ENCODE data around the gene DSCAML1. TPM values are rescaled to one million over a fixed set of nuclear protein-coding genes. Genes with fewer than 3 reads are reported as not detected.

The DSCAML1 gene
- total RNA-seq, 1 experiment from 2014 or later = 0.90 TPM

DNA sequence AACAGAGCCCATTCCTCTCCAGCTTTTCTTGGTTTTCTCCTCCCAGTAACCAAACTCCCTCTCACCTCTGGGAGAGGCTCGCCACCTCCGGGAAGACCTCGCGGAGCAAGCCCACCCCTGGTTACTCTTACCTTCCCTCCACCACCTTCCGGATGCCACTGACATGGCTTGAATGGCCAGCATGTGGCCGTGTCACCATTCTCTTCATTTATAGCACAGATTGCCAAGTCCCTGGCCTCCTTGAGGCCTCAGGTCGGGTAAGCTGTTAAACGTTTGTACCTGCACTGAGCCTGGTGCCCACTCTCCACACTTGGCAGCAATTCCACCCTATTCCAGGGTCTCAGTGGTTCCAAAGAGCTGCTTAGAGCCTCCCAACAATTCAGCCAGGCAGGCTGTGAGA lies 35.5 kb upstream of the DSCAML1 start:
- no peak for TF ChIP-seq ZNF138 (CRISPR knock-in tag; conservative IDR thresholded peaks at IDR 0.05)
- TF ChIP-seq ZNF423 (CRISPR knock-in tag; IDR thresholded peaks at IDR 0.05) = no peak
- TF ChIP-seq, protein P1, sequence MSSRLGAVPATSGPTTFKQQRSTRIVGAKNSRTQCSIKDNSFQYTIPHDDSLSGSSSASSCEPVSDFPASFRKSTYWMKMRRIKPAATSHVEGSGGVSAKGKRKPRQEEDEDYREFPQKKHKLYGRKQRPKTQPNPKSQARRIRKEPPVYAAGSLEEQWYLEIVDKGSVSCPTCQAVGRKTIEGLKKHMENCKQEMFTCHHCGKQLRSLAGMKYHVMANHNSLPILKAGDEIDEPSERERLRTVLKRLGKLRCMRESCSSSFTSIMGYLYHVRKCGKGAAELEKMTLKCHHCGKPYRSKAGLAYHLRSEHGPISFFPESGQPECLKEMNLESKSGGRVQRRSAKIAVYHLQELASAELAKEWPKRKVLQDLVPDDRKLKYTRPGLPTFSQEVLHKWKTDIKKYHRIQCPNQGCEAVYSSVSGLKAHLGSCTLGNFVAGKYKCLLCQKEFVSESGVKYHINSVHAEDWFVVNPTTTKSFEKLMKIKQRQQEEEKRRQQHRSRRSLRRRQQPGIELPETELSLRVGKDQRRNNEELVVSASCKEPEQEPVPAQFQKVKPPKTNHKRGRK (CRISPR knock-in tag; IDR thresholded peaks at IDR 0.05; ENCODE audit: borderline replicate concordance) = no peak
- TF ChIP-seq NR2C2 (CRISPR knock-in tag; IDR thresholded peaks at IDR 0.05) = no peak
- no peak for TF ChIP-seq NR1H2 (CRISPR knock-in tag; IDR thresholded peaks at IDR 0.05)
- TF ChIP-seq, protein P2, sequence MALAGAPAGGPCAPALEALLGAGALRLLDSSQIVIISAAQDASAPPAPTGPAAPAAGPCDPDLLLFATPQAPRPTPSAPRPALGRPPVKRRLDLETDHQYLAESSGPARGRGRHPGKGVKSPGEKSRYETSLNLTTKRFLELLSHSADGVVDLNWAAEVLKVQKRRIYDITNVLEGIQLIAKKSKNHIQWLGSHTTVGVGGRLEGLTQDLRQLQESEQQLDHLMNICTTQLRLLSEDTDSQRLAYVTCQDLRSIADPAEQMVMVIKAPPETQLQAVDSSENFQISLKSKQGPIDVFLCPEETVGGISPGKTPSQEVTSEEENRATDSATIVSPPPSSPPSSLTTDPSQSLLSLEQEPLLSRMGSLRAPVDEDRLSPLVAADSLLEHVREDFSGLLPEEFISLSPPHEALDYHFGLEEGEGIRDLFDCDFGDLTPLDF (CRISPR knock-in tag; IDR thresholded peaks at IDR 0.05) = no peak
- Mint-ChIP-seq H3K27me3 (ENCODE audit: low read depth) (peaks cover 2% of the 10 kb centered on the region; the same call in 1 of the 2 replicates), H3K4me3 (no peak overlapping the region), H3K36me3 (no peaks in the 10 kb centered on the region), H3K9me3 (no peaks in the 10 kb centered on the region), H3K27ac (no peak overlapping the region), H3K4me1 (peaks cover 17% of the 10 kb centered on the region)
- DNase-seq (ENCODE audit: low spot score) (no peak), ATAC-seq (no peak)
- ChIA-PET POLR2A (no interaction called here), CTCF (interaction anchor here (0.7 to 3.3 kb wide), 5 partner anchors 13 to 114 kb away, joined by 3 to 23 read pairs (median 6); no protein-coding TSS in a partner anchor)

DNA sequence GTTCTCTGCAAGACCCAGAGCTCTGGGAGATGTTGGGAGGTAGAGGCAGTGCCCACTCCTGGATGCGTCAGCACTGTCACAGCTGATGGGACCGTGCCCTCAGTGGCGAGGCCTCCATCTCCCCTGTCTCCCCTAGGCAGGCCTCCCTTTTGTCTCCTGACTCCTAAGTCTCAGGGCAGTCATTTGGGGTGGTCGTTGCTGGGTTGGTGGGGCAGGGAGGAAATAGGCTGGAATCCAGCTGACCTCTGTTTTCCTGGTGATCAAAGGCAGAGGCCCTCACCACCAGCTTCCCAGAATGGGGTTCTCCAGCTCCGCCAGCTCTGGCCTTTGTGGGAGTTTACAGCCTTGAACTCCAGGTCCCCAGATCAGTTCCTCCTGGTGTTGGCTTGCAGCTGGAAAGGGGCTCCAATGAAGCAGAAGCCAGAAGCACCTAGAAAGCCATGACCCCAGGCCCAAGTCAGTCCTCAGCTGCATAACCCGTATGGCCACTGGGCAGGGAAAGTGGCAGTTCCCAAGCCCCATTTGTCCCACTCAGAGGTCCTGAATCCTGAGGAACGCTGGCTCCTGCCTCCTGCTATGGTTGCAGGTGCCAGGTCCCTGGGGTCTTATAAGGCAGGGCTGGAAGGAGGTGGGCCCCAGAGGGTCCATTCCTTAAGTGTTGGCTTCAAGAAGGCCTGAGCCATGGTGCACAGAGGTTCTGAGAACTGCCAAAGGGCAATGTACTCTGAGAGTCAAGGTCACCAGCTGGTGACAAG lies 34.8 kb upstream of the DSCAML1 start:
- TF ChIP-seq ZNF219 (CRISPR knock-in tag; IDR thresholded peaks at IDR 0.05; ENCODE audit: borderline replicate concordance) (no peak), ZNF317 (CRISPR knock-in tag; IDR thresholded peaks at IDR 0.05; ENCODE audit: borderline replicate concordance, low read depth) (no peak), OVOL2 (CRISPR knock-in tag; IDR thresholded peaks at IDR 0.05; ENCODE audit: borderline replicate concordance) (no peak), ELF4 (CRISPR knock-in tag; IDR thresholded peaks at IDR 0.05; ENCODE audit: low read depth) (no peak), ZNF671 (CRISPR knock-in tag; IDR thresholded peaks at IDR 0.05) (no peak), CREM (CRISPR knock-in tag; IDR thresholded peaks at IDR 0.05) (no peak), ETV6 (CRISPR knock-in tag; IDR thresholded peaks at IDR 0.05) (no peak), NFATC4 (CRISPR knock-in tag; IDR thresholded peaks at IDR 0.05) (no peak), NR1H2 (CRISPR knock-in tag; IDR thresholded peaks at IDR 0.05) (no peak), MYBL2 (CRISPR knock-in tag; IDR thresholded peaks at IDR 0.05) (no peak), NR3C1 (CRISPR knock-in tag; conservative IDR thresholded peaks at IDR 0.05; ENCODE audit: low read depth) (no peak)
- TF ChIP-seq, protein P3, sequence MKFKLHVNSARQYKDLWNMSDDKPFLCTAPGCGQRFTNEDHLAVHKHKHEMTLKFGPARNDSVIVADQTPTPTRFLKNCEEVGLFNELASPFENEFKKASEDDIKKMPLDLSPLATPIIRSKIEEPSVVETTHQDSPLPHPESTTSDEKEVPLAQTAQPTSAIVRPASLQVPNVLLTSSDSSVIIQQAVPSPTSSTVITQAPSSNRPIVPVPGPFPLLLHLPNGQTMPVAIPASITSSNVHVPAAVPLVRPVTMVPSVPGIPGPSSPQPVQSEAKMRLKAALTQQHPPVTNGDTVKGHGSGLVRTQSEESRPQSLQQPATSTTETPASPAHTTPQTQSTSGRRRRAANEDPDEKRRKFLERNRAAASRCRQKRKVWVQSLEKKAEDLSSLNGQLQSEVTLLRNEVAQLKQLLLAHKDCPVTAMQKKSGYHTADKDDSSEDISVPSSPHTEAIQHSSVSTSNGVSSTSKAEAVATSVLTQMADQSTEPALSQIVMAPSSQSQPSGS (CRISPR knock-in tag; IDR thresholded peaks at IDR 0.05; ENCODE audit: borderline replicate concordance, low read depth) = no peak
- TF ChIP-seq, protein P4, sequence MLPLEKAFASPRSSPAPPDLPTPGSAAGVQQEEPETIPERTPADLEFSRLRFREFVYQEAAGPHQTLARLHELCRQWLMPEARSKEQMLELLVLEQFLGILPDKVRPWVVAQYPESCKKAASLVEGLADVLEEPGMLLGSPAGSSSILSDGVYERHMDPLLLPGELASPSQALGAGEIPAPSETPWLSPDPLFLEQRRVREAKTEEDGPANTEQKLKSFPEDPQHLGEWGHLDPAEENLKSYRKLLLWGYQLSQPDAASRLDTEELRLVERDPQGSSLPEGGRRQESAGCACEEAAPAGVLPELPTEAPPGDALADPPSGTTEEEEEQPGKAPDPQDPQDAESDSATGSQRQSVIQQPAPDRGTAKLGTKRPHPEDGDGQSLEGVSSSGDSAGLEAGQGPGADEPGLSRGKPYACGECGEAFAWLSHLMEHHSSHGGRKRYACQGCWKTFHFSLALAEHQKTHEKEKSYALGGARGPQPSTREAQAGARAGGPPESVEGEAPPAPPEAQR (CRISPR knock-in tag; IDR thresholded peaks at IDR 0.05) = no peak
- TF ChIP-seq, protein P5, sequence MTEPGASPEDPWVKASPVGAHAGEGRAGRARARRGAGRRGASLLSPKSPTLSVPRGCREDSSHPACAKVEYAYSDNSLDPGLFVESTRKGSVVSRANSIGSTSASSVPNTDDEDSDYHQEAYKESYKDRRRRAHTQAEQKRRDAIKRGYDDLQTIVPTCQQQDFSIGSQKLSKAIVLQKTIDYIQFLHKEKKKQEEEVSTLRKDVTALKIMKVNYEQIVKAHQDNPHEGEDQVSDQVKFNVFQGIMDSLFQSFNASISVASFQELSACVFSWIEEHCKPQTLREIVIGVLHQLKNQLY (CRISPR knock-in tag; IDR thresholded peaks at IDR 0.05) = no peak
- TF ChIP-seq, protein P6, sequence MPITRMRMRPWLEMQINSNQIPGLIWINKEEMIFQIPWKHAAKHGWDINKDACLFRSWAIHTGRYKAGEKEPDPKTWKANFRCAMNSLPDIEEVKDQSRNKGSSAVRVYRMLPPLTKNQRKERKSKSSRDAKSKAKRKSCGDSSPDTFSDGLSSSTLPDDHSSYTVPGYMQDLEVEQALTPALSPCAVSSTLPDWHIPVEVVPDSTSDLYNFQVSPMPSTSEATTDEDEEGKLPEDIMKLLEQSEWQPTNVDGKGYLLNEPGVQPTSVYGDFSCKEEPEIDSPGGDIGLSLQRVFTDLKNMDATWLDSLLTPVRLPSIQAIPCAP (CRISPR knock-in tag; IDR thresholded peaks at IDR 0.05) = no peak
- TF ChIP-seq, protein P7, sequence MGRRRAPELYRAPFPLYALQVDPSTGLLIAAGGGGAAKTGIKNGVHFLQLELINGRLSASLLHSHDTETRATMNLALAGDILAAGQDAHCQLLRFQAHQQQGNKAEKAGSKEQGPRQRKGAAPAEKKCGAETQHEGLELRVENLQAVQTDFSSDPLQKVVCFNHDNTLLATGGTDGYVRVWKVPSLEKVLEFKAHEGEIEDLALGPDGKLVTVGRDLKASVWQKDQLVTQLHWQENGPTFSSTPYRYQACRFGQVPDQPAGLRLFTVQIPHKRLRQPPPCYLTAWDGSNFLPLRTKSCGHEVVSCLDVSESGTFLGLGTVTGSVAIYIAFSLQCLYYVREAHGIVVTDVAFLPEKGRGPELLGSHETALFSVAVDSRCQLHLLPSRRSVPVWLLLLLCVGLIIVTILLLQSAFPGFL (CRISPR knock-in tag; IDR thresholded peaks at IDR 0.05; ENCODE audit: borderline replicate concordance) = no peak
- no peak for DNase-seq (ENCODE audit: low spot score)
- no peak for ATAC-seq
- H3K4me3 Mint-ChIP-seq = no peak overlapping the region
- H3K9me3 Mint-ChIP-seq = no peaks in the 10 kb centered on the region
- CTCF ChIA-PET = interaction anchor here (0.7 to 1.5 kb wide), 3 partner anchors 13 to 113 kb away, joined by 3 to 6 read pairs (median 6); no protein-coding TSS in a partner anchor
- H3K27me3 Mint-ChIP-seq (ENCODE audit: low read depth) = peaks cover 2% of the 10 kb centered on the region; the same call in 1 of the 2 replicates
- POLR2A ChIA-PET = no interaction called here
- H3K4me1 Mint-ChIP-seq = peaks cover 13% of the 10 kb centered on the region
- no peak overlapping the region for H3K27ac Mint-ChIP-seq
- H3K36me3 Mint-ChIP-seq = no peaks in the 10 kb centered on the region
